Vagina (tissue), 2 donors: ENCODE results near the gene SCAMP3. TPM values are rescaled to one million over a fixed set of nuclear protein-coding genes. Genes with fewer than 3 reads are reported as not detected.

ENCODE experiments used
- DNase-seq, 2 donors: peaks; one replicate each; pipeline ENCODE4 v3.0.0-alpha.2; 2017; ENCODE audit errors: extremely low spot score in 2 of 2
- H3K27ac ChIP-seq: fragments of 200-600 bp; sonication (generic); one replicate; pipeline ENCODE4 v1.5.1; 2019
- H3K27me3 ChIP-seq: fragments of 200-600 bp; sonication (generic); one replicate; pipeline ENCODE4 v1.5.1; 2019
- H3K36me3 ChIP-seq, 2 donors: fragments of 200-600 bp; sonication (generic); one replicate each; pipeline ENCODE4 v1.5.1; 2017 to 2019
- H3K4me1 ChIP-seq: fragments of 200-600 bp; sonication (generic); one replicate; pipeline ENCODE4 v1.5.1; 2019
- H3K4me3 ChIP-seq, 2 donors: fragments of 200-600 bp; sonication (generic); 1 replicate in 1 of 2; 2 replicates in 1 of 2; pipeline ENCODE4 v1.5.1; 2016 to 2019
- H3K9me3 ChIP-seq: fragments of 200-600 bp; sonication (generic); one replicate; pipeline ENCODE4 v1.5.1; 2019
- POLR2A ChIP-seq, 2 donors: fragments of 450-650 bp; IDR thresholded peaks; one replicate each; pipeline ENCODE4 v1.6.1; 2017; ENCODE audit warnings: antibody characterized with exemption in 2 of 2, mild to moderate bottlenecking in 2 of 2, moderate library complexity in 2 of 2
- POLR2AphosphoS5 ChIP-seq, 2 donors: sonication (generic); formaldehyde crosslinking; IDR thresholded peaks; one replicate each; pipeline ENCODE4 v1.9.0; 2017; ENCODE audit warnings: antibody characterized with exemption in 2 of 2, mild to moderate bottlenecking in 2 of 2, low read depth in 1 of 2; ENCODE audit not compliant: insufficient read depth in 1 of 2
- intact Hi-C: fragments of 100-400 bp; cut with DNase I; formaldehyde crosslinking; loops from one replicate; pipeline ENCODE4 v1.15.1; 2023
- total RNA-seq: library from RNA; depleted of rRNA; stranded (reverse); fragments of >200 nt; gene quantifications from one replicate; pipeline ENCODE4 v1.2.3, GENCODE V29; 2016
- TF ChIP-seq, protein P1 (sequence below), 3 experiments: fragments of 450-650 bp in 2 of 3; fragments of 200-600 bp in 1 of 3; sonication (generic) in 1 of 3; IDR thresholded peaks; one replicate each; pipeline ENCODE4 v1.5.1; 2017 to 2019; ENCODE audit warnings: antibody characterized with exemption in 3 of 3, mild to moderate bottlenecking in 2 of 3, moderate library complexity in 2 of 3

SCAMP3 gene
- total RNA-seq, 1 donor from 2014 or later, result 44.7 TPM

DNA sequence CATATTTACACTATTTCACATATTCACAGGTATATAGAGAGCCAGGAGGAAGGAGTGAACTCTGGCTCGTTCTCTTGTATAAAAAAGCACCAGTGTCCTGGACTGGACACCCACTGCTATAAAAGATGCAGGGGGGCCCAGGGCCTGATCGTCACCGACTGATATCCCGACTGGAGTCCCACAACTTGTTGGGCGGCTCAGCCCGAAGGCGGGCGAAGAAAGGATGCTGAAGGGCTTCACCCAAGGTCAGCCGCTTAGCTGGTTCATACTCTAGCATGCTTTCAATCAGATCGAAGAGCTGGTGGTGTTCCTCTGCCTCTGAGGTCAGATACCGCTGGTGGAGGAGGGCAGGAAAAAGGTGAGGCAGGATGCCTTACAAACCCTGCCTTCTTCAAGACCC lies 907 bp upstream of the SCAMP3 start:
- no peak for DNase-seq
- Histone ChIP-seq H3K27me3 (no peaks in the 10 kb centered on the region), H3K36me3 (peaks cover 0 to 57% of the 10 kb centered on the region in 2 donors), H3K4me1 (peaks cover 24% of the 10 kb centered on the region), H3K9me3 (no peaks in the 10 kb centered on the region), H3K27ac (peak overlapping the region; percentile 70), H3K4me3 (no peak overlapping the region)
- TF ChIP-seq POLR2A (IDR thresholded peaks at IDR 0.05), result no peak
- TF ChIP-seq POLR2AphosphoS5 (IDR thresholded peaks at IDR 0.05; ENCODE audit: insufficient read depth in 1 of 2, low read depth in 1 of 2), result no peak
- TF ChIP-seq, protein P1, sequence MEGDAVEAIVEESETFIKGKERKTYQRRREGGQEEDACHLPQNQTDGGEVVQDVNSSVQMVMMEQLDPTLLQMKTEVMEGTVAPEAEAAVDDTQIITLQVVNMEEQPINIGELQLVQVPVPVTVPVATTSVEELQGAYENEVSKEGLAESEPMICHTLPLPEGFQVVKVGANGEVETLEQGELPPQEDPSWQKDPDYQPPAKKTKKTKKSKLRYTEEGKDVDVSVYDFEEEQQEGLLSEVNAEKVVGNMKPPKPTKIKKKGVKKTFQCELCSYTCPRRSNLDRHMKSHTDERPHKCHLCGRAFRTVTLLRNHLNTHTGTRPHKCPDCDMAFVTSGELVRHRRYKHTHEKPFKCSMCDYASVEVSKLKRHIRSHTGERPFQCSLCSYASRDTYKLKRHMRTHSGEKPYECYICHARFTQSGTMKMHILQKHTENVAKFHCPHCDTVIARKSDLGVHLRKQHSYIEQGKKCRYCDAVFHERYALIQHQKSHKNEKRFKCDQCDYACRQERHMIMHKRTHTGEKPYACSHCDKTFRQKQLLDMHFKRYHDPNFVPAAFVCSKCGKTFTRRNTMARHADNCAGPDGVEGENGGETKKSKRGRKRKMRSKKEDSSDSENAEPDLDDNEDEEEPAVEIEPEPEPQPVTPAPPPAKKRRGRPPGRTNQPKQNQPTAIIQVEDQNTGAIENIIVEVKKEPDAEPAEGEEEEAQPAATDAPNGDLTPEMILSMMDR (IDR thresholded peaks at IDR 0.05), result no peak
- intact Hi-C loops, result no loop called here

DNA sequence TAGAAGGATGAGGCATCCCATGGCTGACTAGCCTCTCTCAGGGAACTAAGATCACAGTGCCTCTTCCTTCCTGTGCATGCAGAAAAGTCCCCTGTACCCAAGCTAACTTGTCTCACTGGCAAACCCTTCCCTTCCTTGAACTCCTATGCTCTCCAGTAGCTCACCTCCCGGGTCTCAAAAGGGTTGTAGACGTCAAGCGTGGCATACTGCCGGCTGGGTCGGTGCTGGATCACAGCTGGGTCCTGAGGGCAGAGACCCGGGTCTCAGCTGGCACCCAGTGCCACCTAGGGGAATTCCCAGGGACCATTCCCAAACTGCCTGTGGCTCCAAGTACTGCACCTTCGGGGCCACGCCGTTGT lies 688 bp downstream of the SCAMP3 start:
- peak overlapping the region; percentile 70 for H3K27ac ChIP-seq
- peaks cover 26% of the 10 kb centered on the region for H3K4me1 ChIP-seq
- TF ChIP-seq POLR2AphosphoS5 (IDR thresholded peaks at IDR 0.05; ENCODE audit: insufficient read depth in 1 of 2, low read depth in 1 of 2) (no peak), POLR2A (IDR thresholded peaks at IDR 0.05) (no peak)
- TF ChIP-seq, protein P1 (IDR thresholded peaks at IDR 0.05), result no peak
- H3K27me3 ChIP-seq, result no peaks in the 10 kb centered on the region
- no peaks in the 10 kb centered on the region for H3K9me3 ChIP-seq
- DNase-seq, result no peak
- peaks cover 0 to 41% of the 10 kb centered on the region in 2 donors for H3K36me3 ChIP-seq
- H3K4me3 ChIP-seq, result peak overlapping the region; percentile 67 to 81
- intact Hi-C loops, result no loop called here

DNA sequence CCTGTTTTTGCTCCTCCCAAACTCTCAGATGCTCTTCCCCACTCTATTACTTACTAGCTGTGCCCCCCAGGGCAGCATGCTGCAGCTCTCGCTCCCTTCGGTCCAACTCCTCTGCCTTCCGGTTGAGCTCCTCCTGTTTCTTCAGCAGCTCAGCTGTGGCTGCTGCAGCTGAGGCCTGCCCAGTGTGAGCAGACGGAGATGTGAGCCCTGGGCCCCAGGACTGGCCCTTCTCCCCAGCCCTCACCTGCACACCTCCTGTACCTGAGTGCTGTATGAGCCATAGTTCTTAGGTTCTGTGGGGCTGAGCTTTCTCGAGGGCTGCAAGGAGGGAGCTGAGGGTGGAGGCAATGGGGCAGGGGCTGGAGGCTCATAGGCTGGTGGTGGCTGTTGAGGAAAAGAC lies 1.9 kb downstream of the SCAMP3 start:
- intact Hi-C loops, result no loop called here
- TF ChIP-seq POLR2AphosphoS5 (IDR thresholded peaks at IDR 0.05; ENCODE audit: insufficient read depth in 1 of 2, low read depth in 1 of 2) (no peak), POLR2A (IDR thresholded peaks at IDR 0.05) (no peak)
- TF ChIP-seq, protein P1 (IDR thresholded peaks at IDR 0.05), result no peak
- Histone ChIP-seq H3K4me1 (peaks cover 34% of the 10 kb centered on the region), H3K4me3 (no peak overlapping the region), H3K36me3 (peaks cover 0 to 29% of the 10 kb centered on the region in 2 donors), H3K9me3 (no peaks in the 10 kb centered on the region), H3K27ac (no peak overlapping the region), H3K27me3 (no peaks in the 10 kb centered on the region)
- DNase-seq, result no peak

DNA sequence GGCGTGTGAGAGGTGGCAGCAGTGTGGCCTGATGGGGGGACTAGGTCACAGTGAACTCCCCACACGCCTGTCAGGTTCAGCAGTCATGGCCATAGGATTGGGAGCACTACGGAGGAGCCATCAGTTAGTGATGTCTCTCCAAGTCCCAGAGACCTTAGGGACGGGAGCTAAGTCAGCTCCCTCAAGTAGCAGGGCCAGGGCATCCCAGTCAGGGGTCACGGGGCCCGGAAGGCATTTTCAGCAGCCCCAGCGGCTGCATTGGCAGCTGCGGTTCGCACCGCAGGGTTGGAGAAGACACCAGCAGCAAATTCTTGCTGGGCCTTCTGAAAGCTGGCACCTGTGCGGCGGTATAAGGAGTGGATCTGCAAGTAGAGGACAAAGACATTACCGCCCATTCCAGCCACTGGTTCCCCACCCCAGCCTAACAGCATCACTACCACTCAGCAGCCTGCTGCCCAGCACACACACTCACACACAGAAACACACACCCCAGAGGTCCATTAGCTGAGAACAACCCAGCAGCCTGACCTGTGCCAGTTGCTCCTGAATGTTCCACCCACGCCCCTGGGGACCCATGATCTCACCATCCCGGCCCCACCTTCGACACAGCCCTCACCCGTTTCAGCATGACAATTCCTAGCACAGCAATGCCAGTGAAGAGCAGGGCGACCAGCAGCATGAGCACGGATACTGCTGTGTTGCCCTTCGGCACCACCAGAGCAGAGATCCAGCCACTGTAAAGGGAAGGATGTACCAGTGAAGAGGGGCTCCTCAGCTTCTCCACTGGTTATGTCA lies 5.9 kb downstream of the SCAMP3 start:
- no peaks in the 10 kb centered on the region for H3K9me3 ChIP-seq
- H3K4me1 ChIP-seq, result peaks cover 39% of the 10 kb centered on the region
- no peak for DNase-seq
- peaks cover 0 to 8% of the 10 kb centered on the region in 2 donors for H3K36me3 ChIP-seq
- intact Hi-C loops, result no loop called here
- H3K27ac ChIP-seq, result peak overlapping the region; percentile 96
- no peaks in the 10 kb centered on the region for H3K27me3 ChIP-seq
- peak overlapping the region; percentile 78 to 86 for H3K4me3 ChIP-seq
- TF ChIP-seq, protein P1 (IDR thresholded peaks at IDR 0.05), result no peak
- TF ChIP-seq POLR2AphosphoS5 (IDR thresholded peaks at IDR 0.05; ENCODE audit: insufficient read depth in 1 of 2, low read depth in 1 of 2) (no peak), POLR2A (IDR thresholded peaks at IDR 0.05) (no peak)
